Activated CD4-positive, CD25-positive, alpha-beta regulatory T cell treated with anti-CD3 and anti-CD28 coated beads, Interleukin-2, amount 50 U/mL, for 24 hours (primary cell): Measurements from ENCODE around the gene SARDH.

Experiments
- ATAC-seq, 2 donors: fragments of 150-1000 bp; cut with Tn5 transposase; one replicate each; pipeline ENCODE4 v1.10.0; 2021; ENCODE audit warnings: mild to moderate bottlenecking in 1 of 2, moderate library complexity in 1 of 2

Gene SARDH

DNA sequence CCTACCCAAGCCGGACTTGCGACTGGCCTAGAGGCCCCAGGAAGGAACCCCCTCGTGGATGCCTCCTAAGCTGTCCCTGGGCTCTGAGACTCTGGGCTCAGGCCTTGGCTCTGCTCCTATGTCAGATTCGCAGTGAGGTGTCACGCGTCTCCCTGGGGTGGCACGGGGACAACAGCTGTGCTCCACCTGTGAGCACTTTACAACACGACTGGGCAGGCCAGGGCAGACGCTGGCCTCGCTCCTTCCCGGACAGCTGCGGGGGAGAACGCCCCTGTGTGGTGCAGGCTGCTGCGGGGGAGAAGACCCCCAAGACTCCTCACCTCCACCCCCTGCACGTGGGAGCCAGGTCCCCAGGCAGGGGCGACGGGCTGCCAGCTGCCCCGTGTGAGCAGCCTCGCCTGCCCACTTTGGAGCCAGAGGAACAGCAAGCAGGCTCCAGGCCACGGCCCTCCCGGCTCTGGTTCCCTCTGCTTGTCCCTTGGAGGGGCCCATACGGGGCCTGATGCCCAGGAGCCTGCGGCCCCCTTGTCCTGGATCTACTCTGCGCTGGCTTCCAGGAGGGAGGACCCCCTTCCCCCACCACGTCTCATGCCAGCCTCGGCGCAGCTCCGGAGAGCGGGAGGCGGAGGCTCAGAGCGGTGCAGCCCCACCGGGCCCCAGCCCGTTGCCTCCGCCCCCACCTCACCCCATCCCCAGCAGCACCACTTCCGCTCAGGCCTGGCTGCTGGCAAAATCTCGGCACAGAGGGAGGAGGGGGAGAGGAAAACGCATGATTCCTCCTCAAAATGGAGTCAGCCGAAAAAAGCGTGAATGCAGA is 36.0 kb downstream of the SARDH start:
- peak; percentile 84 to 88 for ATAC-seq

DNA sequence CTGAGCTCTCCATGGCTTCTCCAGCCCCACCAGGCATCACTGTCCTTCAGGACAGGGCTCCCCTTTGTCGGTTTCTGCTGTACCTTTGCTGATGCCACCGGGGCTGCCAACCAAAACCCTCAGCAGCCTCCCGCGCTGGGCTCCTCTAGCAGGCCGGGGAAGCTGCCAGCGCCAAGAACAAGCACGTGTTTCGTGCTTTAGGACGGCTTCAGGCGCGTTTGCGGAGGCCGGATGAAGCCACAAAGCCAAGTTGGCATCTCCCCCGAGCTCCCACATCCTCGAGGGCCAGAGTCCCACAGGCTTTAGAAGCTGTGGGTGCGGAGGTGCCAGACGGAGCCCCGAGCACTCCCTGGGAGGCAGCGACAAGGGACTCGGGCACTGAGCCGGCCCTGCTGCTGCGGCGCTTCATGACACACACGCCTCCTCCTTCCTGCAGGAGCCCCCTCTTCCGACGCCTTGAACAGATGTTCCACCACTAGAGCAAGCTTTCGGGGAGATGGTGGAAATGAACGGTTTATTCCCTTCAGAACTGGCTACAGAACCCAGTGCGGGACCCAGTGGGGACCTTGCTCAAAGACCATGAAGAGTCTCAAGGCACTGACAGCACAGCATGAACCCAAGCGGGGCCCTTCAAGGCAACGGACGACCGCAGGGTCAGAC is 36.7 kb downstream of the SARDH start:
- peak; percentile 47 to 50 for ATAC-seq

DNA sequence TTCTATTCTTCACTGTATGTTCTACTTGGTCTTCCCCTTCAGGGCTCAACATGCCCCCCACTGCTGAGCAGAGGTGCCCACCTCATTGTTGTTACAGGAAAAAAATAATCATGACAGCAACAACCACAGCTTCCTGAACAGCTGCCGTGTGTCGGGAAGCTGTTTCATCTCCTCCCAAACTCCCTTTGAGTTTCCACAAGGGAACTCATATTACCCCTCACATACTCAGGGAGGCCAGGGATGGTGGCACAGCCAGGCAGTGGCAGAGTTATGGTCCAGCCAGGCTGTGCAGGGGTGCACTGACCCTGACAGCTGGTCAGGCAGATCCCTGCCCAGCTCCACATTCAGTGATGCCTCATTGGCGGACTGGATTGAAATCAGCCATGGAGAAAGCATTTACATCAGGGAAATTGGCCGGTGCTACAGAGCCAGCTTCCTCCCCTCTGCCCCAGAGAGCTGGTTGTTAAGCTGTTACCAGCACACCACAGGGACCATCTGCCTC is 37.3 kb downstream of the SARDH start:
- peak; percentile 26 to 34 for ATAC-seq

DNA sequence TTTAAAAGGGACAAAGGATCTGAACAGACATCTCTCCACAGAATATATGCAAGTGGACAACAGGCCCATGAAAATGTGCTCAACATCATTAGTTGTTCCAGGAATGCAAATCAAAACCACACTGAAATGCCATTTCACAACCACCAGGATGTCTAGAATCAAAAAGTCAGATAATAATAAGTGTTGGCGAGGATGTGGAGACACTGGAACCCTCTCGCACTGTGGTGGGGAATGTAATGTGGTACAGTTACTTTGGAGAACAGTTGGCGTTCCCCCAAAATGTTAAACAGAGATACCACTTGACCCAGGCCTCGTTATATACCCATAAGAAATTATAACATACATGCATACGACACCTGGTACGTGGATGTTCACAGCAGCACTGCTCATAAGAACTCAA is 38.6 kb downstream of the SARDH start:
- ATAC-seq = no peak

DNA sequence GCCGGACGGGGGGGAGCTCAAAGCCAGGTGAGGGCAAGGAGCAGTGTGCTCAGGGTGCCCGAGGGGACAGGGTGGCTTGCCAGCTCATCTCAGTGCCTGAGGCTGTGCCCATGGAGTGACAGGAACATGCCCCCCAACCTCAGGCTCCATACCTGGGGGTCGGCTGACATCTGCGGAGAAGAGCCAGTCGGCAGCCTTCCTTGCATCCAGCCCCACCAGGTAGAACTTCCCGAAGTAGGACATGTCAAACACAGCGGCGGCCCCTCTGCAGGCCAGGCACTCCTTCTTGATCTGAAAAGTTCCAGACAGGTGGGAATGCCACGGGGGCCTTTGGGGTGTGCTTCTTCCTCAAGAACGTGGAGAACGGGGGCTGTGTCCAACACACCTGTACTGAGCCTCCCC is 42.1 kb downstream of the SARDH start:
- no peak for ATAC-seq

DNA sequence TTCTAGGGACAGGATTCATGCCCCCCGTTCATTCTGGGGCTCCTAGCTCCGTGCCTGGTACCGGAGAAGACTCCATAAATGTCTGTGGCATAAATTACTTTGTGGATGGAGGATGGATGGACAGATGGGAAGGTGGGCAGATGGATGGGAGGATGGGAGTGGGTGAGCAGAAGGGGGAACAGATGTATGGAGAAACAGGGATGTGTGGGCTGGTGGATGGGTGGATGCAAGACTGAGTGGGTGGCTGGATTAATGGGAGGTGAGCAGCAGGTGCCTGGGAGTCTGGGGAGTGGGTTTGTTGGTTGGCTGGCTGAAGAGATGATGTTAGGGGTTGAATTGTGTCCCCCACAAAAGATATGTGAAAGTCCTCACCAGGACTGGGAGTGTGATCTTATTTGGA is 43.5 kb downstream of the SARDH start:
- ATAC-seq = no peak

DNA sequence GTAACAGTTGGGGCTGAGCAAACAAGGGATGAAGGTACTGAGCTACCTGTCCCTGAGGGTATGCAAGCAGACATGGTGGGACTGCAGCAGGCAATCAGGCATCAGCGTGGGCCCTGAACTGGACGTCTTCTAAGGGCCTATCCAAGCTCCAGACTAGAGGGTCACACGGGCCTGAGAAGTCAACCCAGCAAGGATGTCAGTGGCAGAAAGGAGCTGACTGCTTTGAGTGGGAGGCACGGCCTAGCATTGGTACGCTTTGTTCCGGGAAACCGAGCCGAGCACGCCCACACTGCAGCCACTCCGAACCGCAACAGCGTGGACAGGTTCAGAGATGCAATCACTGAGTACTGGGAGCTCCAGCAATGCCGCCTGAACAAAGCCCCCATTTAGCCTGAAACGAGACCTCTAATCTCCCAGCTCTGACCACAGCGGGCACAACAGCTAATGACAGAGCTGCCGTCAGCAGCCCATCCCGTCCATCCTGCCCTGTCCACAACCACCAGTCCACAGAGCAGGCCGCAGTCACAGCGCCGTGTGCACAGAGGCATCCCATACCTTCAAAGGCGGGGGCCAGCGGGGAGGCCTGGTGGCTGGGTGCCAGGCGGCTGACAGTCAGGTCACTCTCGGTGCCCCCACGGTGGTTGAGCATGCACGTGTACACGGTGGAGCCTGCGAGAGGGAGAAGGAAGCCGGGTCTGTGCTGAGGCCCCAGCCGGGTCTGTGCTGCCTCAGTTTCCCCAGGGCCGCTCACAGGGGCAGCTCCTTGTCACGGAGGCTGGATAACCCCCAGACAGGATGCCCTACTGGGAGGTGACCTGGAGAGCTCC is 44.2 kb downstream of the SARDH start:
- ATAC-seq = no peak

DNA sequence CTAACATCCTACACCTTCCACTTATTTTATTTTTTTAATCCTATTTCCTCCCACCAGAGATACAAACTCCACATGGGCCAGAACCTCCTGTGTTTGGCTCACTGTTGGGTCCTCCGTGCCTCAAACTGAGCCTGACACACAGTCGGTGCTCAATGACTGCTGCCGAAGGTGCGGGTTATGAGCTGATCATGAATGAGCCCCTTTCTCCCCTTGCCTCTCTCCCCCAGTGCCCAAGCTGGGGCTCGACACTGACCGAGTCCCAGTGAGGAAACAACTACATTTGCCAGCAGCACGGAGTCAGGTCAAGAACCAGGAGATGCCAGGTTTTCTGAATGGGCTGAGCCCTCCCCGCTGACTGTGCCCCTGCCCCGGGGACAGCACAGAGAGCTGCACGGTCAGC is 45.0 kb downstream of the SARDH start:
- ATAC-seq = no peak

DNA sequence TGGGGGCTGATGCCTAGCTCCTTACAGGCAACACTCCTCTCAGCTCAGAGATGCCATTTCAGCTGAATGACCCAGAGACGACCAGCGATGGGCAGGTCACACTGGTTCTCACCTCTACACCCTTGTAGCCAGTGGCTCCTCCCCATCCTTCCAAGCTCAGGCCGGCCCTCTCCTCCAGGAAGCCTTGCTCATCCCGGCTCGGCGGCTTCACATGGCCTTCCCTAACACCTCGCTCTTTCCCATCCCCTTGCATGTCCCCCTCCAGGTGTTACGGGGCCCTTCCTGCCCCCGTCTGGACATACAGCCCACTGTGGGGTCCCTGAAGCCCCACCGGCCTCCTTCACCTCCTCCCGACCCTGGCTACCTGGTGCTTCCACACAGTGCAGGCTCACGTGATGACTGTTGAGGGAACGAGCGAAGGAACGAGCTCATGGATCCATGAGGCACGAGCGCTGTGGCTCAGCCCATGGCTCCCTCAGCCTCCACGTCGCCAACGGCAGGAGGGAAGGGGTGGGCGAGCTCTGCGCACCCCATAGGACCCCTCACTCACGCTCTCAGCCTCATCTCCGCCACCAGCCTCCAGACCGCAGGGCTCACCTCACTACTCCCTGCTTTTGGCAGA is 45.7 kb downstream of the SARDH start:
- ATAC-seq = no peak

DNA sequence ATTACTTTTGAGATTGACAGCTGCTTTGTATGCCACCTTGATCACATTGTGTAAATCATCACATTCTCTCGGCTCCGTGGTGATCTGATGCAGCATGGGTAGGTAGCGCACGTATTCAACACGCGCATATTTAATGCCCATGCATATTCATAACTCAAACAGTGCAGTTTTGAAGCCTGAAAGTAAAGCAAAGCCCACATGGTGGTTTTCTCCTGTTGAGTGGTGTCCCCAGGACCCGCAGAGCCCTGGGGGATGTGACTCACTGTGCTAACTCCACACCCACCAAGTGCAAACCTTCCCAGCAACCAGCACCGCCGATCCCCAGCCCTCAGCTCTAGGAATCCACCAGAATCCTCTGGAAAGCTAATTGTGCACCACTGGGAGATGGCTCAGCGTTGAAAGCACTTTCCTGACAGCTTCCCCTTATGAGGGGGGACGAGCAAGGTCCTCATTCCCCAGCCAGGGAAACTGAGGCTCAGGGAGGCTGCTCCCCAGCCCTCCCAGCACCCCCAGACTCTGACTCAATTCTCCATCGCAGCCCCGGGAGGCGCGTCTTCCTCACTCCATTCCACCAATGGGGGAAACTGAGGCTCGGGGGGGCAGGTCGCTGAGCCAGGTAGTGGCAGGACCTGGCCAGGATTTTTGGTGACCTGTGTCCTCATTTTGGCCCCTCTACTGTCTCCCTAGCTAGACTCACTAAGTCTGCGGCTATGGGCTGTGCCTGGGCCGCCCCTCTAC is 46.4 kb downstream of the SARDH start:
- ATAC-seq = peak; percentile 89 to 95

DNA sequence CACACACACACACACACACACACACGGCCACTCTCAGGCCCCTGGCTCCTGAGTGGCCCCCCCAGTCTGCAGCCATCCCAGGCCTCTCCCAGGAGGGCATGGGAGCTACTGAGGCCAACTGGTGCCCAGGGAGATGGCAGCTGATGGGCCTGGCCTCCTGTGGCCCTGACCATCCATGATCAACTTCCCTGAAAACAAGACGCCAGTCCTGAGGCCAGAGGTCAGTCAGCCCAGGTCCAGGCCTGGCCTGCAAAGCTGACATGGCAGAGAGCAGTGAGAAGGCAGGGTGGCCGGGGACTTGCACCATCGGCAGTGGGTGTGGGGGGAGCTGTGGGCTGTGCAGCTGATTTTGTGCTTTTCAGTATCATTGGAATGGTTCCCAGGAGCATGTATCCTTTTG is 47.0 kb downstream of the SARDH start:
- no peak for ATAC-seq

DNA sequence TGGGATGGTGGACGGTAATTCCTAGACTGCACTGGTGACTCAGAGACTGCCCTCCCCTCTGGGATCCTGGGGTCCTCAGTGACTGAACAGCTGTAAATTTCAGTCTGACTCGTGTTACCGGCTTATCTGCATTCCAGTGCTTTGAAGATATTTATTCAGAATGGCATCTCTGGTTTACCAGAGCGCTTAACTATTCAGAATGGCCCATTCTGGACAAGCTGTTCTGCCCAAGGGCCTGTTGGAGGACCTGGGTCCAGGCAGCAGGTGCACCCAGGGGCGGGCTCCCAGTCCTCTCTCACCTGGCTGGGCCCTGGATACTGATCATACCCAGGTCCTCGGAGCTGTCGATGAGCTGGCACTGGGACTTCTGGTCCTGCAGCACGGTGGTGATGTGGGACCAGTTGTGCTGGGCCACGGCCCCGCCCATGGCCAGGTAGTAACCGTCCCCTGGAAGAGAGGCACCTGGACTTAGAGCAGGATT is 48.0 kb downstream of the SARDH start:
- no peak for ATAC-seq

DNA sequence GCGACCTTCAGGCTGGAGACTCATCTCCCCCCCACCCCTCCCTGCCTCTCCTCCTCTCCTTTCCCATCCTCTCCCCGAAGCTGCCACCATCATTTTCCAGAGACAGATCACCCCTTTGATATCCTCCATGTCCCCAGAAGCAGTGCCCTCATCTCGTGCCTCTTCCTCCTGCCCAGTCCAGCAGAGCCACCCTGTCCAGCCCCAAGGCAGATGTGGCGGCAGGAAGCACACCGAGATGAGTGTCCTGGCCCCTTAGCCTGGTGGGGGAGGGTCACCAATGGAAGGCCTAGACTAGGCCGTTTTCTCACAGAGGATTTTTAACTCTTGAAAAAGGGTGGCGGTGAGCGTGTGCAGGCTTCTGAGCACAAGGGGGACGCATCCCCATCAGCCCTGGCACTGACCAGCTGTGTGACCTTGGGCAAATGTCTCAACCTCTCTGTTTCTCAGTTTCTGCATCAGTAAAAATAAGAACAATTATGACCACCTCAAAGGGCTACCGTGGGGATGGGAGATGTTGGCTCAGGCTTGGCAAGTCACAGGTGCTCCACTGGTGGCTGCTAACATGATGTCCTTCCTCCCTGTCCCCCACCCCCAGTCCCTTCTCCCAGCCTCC is 48.9 kb downstream of the SARDH start:
- ATAC-seq = no peak

DNA sequence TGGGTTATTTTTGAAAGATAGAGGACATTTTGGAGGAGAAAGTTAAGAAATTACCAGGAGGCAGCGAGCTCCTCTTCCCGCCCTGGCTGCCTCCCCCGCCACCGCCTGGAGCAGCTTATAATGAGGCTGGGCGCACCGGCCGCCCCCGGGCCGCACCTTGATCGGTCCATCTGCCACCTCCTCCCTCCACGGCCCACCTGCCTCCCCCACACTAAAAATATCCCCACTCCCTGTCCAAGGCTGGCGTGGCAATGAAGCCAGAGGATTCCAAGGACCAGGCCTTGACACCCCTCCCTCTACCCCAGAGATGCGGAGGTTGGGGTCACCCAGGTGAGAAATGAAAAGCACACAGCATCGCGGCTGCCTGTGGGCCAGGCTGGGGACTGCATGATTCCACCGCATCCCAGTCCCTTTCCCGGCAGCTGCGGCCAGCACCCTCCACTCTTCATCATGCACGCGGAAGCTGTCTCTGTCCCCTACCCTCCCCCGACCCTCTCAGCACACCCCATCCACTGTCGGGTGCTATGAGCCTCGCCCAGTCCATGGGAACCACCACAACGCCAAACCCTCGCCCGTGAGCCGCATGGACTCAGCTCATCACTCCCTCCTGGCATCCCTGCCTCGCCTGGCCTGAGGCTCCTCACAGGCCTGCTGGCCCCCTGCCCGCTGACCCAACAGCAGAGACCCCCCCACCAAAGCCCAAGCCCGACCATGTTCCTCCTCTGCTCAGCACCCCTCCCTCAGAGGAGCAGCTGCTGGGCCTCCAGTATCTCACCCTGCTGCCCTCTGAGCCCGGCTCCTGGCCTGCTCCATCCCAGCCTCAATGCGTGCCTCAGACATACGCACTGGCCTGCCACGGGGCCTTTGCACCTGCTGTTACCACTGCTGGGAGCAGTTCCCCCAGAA is 50.0 kb downstream of the SARDH start:
- ATAC-seq = no peak

DNA sequence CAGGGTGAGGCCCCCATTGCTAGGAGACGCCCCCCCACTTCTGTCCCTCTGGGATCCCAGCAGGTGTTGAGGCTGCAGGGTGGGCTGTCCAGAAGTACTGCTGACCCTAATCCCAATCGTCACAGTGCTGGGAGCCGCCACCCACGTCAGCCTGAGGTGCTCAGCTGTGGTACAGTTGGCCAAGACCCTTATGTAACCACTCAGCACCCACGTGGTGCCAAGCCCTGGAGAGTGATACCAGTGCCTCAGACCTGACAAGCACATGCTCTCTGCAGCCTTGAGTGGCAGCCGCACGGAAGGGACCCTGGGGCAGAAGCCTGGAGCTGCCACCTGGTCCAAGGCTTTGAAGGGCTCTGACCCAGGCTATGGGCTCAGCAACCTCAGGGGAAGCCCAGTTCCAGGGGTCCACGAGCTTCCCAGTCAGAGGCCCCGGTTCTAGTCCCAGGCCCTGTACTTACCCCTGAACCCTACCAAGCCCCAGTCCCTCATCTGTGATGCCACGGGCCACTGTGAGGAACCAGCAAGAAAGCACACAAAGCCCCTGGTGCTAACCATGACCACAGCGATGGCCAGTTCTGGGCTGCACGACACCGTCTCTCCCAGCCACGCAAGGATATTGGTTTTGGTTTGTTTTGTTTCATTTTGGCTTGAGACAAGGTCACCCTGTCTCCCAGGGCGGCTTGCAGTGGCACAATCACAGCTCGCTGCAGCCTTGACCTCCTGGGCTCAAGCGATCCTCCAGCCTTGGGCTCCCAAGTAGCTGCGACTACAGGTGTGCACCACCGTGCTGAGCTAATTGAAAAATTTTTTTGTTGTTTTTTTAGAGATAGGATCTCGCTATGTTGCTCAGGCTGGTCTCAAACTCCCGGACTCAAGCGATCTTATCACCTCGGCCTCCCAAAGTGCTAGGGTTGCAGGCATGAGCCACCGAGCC is 51.2 kb downstream of the SARDH start:
- no peak for ATAC-seq

DNA sequence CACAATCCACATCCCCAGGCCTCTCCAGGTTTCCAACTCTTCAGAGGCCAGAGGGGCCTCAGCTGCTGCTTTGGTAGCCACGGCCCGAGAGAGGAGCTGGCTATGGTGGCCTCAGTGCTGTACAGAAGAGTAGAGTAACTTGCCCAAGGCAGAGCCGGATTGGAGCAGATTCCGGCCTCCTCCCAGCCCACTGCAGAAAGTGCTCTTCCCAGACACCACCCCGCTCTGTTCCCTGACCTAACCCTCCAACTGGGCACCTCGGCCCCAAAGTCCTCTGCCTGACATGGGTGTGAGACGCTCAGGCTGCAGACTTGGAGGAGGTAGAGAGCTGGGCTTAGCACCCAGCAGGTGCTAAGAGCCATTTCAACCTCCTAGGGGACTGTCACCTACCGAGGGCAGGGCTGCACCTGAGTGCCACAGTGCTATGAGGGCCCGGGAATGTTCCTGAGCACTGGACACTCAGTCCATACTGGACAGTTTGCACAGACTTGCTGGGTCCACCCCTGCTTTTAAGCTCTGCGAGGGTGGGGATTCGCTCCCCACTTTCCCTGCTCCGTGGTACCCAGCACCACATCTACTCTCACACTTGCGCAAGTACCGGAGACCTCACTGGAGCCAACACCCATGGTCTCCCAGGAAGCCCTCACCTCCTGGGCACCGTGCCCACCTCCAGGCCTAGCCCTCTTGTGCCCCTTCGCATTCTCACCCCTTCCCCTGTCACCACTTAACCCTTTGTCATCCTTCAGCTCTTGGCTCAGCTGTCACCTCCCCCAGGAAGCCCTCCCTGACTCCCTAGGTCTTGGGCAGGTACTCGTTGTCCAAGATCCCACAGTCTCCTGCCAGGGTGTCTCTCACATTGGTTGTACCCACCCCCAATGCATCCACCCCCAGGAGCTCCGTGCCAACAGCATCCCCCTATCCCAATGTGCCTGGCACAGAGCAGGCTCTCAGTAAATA is 52.2 kb downstream of the SARDH start:
- no peak for ATAC-seq

DNA sequence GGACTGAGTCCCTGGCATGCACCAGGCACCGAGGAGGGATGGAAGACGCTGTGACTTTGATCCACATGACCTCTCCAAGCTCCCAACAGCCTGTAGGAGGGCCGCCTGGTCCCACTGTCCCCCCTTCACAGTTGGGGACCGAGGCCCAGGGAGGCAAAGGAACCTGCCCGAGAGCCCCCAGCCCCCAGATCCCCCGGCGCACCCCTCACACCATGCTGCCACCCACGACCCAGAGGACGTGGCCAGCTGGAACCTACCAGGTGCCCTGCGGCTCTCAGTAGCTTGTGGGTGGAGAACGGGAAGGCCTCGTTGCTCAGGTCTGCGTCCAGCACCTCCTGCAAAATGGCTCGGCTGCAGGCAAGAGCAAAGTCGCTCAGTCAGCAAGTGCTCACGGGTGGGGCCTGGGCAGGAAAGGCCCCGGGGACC is 53.2 kb downstream of the SARDH start:
- ATAC-seq = no peak
